HepG2 (cell line): Measurements from ENCODE around the gene GRIP2. TPM values are rescaled to one million over a fixed set of nuclear protein-coding genes. Genes with fewer than 3 reads are reported as not detected.
A peak's percentile ranks its signal among the peaks of the same experiment; 100 is the strongest.

Experiments
- ATAC-seq: fragments of 200-7000 bp; cut with Tn5 transposase; 3 replicates; pipeline ENCODE4 v1.9.1; 2020; ENCODE audit warnings: mild to moderate bottlenecking, moderate library complexity
- BruUV-seq: library from RNA; stranded (reverse); fragments of 400-500 nt; replicated peaks from 2 replicates; lab custom pipeline; 2021; lab: Mats Ljungman, UMichigan
- CTCF ChIA-PET: fragments of 300-600 bp; formaldehyde crosslinking; extraction: SDS; loops from one replicate; lab custom pipeline; 2021; ENCODE audit warnings: low total read pairs, inconsistent platforms, low intra/inter-chr PET ratio; lab: Yijun Ruan, JAX
- POLR2A ChIA-PET: fragments of 350-600 bp; sonication (Branson Sonifier 250); formaldehyde crosslinking; loops from one replicate; lab custom pipeline; 2020; ENCODE audit warnings: antibody characterized with exemption, inconsistent platforms; lab: Yijun Ruan, JAX
- DNase-seq: peaks from one replicate; pipeline ENCODE4 v3.0.0-alpha.2; 2015; ENCODE audit warnings: low spot score
- FAIRE-seq: peaks from 3 replicates; lab custom pipeline; 2011; peaks lifted over from hg19 to GRCh38; lab: Jason Lieb, UNC
- H2AFZ ChIP-seq: one replicate; pipeline ENCODE4 v1.6.1; 2011; ENCODE audit warnings: low read length, inconsistent platforms
- H3K27ac ChIP-seq: fragments of 300-600 bp; 3 replicates; pipeline ENCODE4 v1.8.0; 2011; ENCODE audit warnings: mixed run types, mild to moderate bottlenecking, mixed read lengths, low read length, inconsistent platforms; ENCODE audit not compliant: insufficient read depth; ENCODE audit errors: extremely low read length
- H3K27me3 ChIP-seq, 2 experiments: fragments of 200-600 bp in 1 of 2; 2 replicates in 1 of 2; 3 replicates in 1 of 2; pipeline versions ENCODE4 v1.6.0 to v1.8.0; 2011; ENCODE audit warnings: low read length in 2 of 2, mild to moderate bottlenecking in 2 of 2, moderate library complexity in 2 of 2, inconsistent platforms in 1 of 2; ENCODE audit not compliant: insufficient read depth in 2 of 2, control insufficient read depth in 1 of 2
- H3K36me3 ChIP-seq, 2 experiments: fragments of 200-600 bp in 1 of 2; replicated peaks in 1 of 2; 2 replicates in 1 of 2; 3 replicates in 1 of 2; pipeline versions ENCODE4 v1.5.1 to v1.8.0; 2011; ENCODE audit warnings: low read length in 2 of 2, inconsistent platforms in 1 of 2; ENCODE audit not compliant: insufficient read depth in 2 of 2, control insufficient read depth in 1 of 2
- H3K4me1 ChIP-seq: 2 replicates; pipeline ENCODE4 v1.5.1; 2012; ENCODE audit warnings: low read length, inconsistent platforms; ENCODE audit not compliant: insufficient read depth
- H3K4me2 ChIP-seq: 2 replicates; pipeline ENCODE4 v1.6.0; 2011; ENCODE audit warnings: low read depth, low read length, inconsistent platforms
- H3K4me3 ChIP-seq, 3 experiments: fragments of 200-600 bp in 1 of 3; sonication (generic), shearing (Covaris generic) in 1 of 3; replicated peaks in 1 of 3; 2 replicates each; pipeline ENCODE4 v1.5.1; 2011 to 2016; ENCODE audit warnings: low read length in 3 of 3, inconsistent platforms in 2 of 3, low read depth in 2 of 3, mild to moderate bottlenecking in 2 of 3, control low read depth in 1 of 3, mixed read lengths in 1 of 3; ENCODE audit not compliant: insufficient read depth in 1 of 3
- H3K79me2 ChIP-seq: one replicate; pipeline ENCODE4 v1.6.1; 2011; ENCODE audit warnings: low read length, inconsistent platforms; ENCODE audit not compliant: insufficient read depth
- H3K9ac ChIP-seq: 2 replicates; pipeline ENCODE4 v1.6.0; 2011; ENCODE audit warnings: mild to moderate bottlenecking, low read depth, low read length, inconsistent platforms; ENCODE audit not compliant: insufficient read depth
- H3K9me3 ChIP-seq: 2 replicates; pipeline ENCODE4 v1.5.1; 2012; ENCODE audit warnings: mild to moderate bottlenecking, low read length
- H4K20me1 ChIP-seq: 2 replicates; pipeline ENCODE4 v1.6.0; 2011; ENCODE audit warnings: inconsistent platforms, mild to moderate bottlenecking, low read length, moderate library complexity; ENCODE audit not compliant: insufficient read depth
- CEBPB ChIP-seq: IDR thresholded peaks from 2 replicates; pipeline ENCODE4 v1.6.1; 2011; ENCODE audit warnings: low read depth, low read length, improper control_type of control experiment, borderline replicate concordance
- GZF1 ChIP-seq: sonication (generic); formaldehyde crosslinking; IDR thresholded peaks from 2 replicates; pipeline ENCODE4 v1.5.1; 2020; ENCODE audit warnings: mild to moderate bottlenecking, missing genetic modification reagents
- MBD4 ChIP-seq: IDR thresholded peaks from 2 replicates; pipeline ENCODE4 v1.6.1; 2012; ENCODE audit warnings: low read length, inconsistent platforms, borderline replicate concordance
- NR2F2 ChIP-seq: IDR thresholded peaks from 2 replicates; pipeline ENCODE4 v1.6.1; 2012; ENCODE audit warnings: low read depth, inconsistent platforms, borderline replicate concordance
- ZMYM2 ChIP-seq: sonication (generic); formaldehyde crosslinking; IDR thresholded peaks from 2 replicates; pipeline ENCODE4 v1.8.0; 2022; ENCODE audit warnings: mild to moderate bottlenecking, missing genetic modification reagents
- ZNF768 ChIP-seq: sonication (generic); formaldehyde crosslinking; IDR thresholded peaks from 2 replicates; pipeline ENCODE4 v1.4.0; 2020; ENCODE audit warnings: missing genetic modification reagents
- ZNF891 ChIP-seq: sonication (generic); formaldehyde crosslinking; IDR thresholded peaks from 2 replicates; pipeline ENCODE4 v1.5.0; 2020; ENCODE audit warnings: mild to moderate bottlenecking, missing genetic modification reagents
- WGBS: methylation state at CpG from one replicate; pipeline ENCODE4 v1.1.6; 2017; ENCODE audit warnings: low lambda C conversion rate; 5-methylcytosine and 5-hydroxymethylcytosine counted together
- in situ Hi-C: cut with HindIII; loops from 2 replicates; pipeline ENCODE4 v1.10.0; 2017; ENCODE audit warnings: low pct_unique_long_range_greater_than_20kb; ENCODE audit not compliant: extremely low pct_ligation_motif_present
- intact Hi-C: fragments of 100-400 bp; cut with micrococcal nuclease; formaldehyde crosslinking; loops from one replicate; pipeline ENCODE4 v1.10.0; 2022; ENCODE audit not compliant: unreplicated experiment
- polyA plus RNA-seq, 8 experiments: library from polyadenylated mRNA; depleted of rRNA in 3 of 8; stranded (reverse) in 7 of 8; unstranded in 1 of 8; fragments of >200 nt; fragmentation: Illumina TruSeq in 4 of 8; extraction: Trizol in 4 of 8; gene quantifications; 2 replicates each; pipeline versions ENCODE4 v1.2.1 to v1.2.3, GENCODE V29; 2011 to 2016; ENCODE audit warnings: low read depth in 4 of 8, missing spikeins in 1 of 8, mixed read lengths in 1 of 8; ENCODE audit not compliant: insufficient read depth in 1 of 8
- total RNA-seq, 5 experiments: library from RNA; depleted of rRNA; stranded (reverse); fragments of >200 nt; fragmentation: Illumina TruSeq; extraction: Trizol; gene quantifications; 2 replicates each; pipeline ENCODE4 v1.2.3, GENCODE V29; 2016; ENCODE audit warnings: low read depth in 1 of 5
- TF ChIP-seq, protein P1 (sequence below): sonication (generic); formaldehyde crosslinking; IDR thresholded peaks from 2 replicates; pipeline ENCODE4 v1.4.0; 2020; ENCODE audit warnings: missing genetic modification reagents
- TF ChIP-seq, protein P2 (sequence below): sonication (generic); formaldehyde crosslinking; IDR thresholded peaks from 2 replicates; pipeline ENCODE4 v1.5.0; 2020; ENCODE audit warnings: missing genetic modification reagents

The GRIP2 gene
- total and polyA plus RNA-seq, 2 of the 13 experiments (the other 11 are each of a cell fraction or from before 2014, with no cell fraction given): 0.11 to 0.24 TPM

DNA sequence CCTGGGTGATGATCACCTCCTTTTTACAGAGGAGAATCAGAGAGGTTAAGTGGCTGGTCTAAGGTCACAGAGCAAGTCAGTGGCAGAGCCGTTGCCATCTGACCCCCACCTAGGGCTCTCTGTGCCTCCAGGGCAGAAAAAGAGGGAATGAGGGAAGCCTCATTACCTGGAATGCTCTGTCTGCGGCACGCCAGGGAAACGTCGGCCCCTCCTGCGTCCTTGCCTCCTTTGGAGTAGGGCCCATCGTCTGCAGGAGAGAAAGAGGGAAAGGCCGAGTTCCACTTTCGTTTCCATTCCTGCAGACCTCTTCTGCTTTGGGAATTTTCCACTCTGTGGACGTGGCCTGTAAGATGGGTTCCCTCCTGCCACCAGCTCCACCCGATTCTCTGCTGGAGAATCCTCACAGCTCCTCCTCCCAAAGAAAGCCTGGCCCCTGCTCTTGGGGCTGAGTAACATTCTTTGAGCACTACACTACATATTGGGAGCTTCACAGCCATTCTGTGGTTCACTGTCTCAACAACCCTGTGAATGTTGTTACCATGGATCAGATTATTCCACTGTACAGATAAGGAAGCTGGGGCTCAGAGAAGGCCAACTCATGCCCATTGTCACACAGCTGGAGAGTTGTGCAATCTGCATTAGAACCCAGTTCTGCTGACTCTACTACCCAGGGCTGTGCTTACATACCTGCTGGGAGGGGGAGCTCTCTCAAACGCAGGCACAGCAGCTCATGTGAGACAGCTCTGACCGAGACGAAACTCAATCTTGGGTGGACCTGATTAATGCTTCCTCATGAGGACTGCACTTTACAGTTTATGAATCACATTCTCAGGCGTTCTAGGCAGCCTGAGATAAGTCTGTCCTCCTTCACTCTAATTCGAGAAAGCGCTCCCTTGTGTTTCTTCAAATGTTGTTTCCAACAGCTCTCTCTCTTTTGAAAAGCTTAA is 14.2 kb downstream of the GRIP2 start:
- Histone ChIP-seq H3K4me3 (no peak overlapping the region), H3K27ac (no peak overlapping the region), H3K36me3 (no peaks in the 10 kb centered on the region), H4K20me1 (no peaks in the 10 kb centered on the region), H2AFZ (no peak overlapping the region), H3K9ac (no peak overlapping the region), H3K4me2 (no peak overlapping the region), H3K79me2 (no peaks in the 10 kb centered on the region), H3K9me3 (no peaks in the 10 kb centered on the region), H3K27me3 (peaks cover 1 to 16% of the 10 kb centered on the region in 2 experiments; a peak in 3 of 5 replicates), H3K4me1 (no peaks in the 10 kb centered on the region)
- POLR2A ChIA-PET: no interaction called here
- WGBS: 24% methylated on average over 10 of the region's 17 CpGs
- no TSS peak for BruUV-seq
- no peak for ATAC-seq
- FAIRE-seq: no peak
- CTCF ChIA-PET: no interaction called here
- in situ Hi-C loops: no loop called here
- TF ChIP-seq ZNF768 (CRISPR knock-in tag) (peak; percentile 93), GZF1 (no peak), CEBPB (peak; percentile 46), NR2F2 (no peak), ZMYM2 (CRISPR knock-in tag) (no peak), ZNF891 (CRISPR knock-in tag) (no peak), MBD4 (no peak)
- TF ChIP-seq, protein P1, sequence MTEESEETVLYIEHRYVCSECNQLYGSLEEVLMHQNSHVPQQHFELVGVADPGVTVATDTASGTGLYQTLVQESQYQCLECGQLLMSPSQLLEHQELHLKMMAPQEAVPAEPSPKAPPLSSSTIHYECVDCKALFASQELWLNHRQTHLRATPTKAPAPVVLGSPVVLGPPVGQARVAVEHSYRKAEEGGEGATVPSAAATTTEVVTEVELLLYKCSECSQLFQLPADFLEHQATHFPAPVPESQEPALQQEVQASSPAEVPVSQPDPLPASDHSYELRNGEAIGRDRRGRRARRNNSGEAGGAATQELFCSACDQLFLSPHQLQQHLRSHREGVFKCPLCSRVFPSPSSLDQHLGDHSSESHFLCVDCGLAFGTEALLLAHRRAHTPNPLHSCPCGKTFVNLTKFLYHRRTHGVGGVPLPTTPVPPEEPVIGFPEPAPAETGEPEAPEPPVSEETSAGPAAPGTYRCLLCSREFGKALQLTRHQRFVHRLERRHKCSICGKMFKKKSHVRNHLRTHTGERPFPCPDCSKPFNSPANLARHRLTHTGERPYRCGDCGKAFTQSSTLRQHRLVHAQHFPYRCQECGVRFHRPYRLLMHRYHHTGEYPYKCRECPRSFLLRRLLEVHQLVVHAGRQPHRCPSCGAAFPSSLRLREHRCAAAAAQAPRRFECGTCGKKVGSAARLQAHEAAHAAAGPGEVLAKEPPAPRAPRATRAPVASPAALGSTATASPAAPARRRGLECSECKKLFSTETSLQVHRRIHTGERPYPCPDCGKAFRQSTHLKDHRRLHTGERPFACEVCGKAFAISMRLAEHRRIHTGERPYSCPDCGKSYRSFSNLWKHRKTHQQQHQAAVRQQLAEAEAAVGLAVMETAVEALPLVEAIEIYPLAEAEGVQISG: no peak
- TF ChIP-seq, protein P2, sequence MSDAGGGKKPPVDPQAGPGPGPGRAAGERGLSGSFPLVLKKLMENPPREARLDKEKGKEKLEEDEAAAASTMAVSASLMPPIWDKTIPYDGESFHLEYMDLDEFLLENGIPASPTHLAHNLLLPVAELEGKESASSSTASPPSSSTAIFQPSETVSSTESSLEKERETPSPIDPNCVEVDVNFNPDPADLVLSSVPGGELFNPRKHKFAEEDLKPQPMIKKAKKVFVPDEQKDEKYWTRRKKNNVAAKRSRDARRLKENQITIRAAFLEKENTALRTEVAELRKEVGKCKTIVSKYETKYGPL (CRISPR knock-in tag): no peak
- DNase-seq: no peak
- intact Hi-C loops: no loop called here
